A673 (cell line): ENCODE measurements around the gene TLE3. TPM values are rescaled to one million over a fixed set of nuclear protein-coding genes. Genes with fewer than 3 reads are reported as not detected.

Experiments used
- BruUV-seq: library from RNA; stranded (reverse); fragments of 400-500 nt; replicated peaks from 2 replicates; lab custom pipeline; 2021; lab: Mats Ljungman, UMichigan
- CTCF ChIA-PET: fragments of 300-600 bp; sonication (Branson Sonifier 250); formaldehyde crosslinking; loops from one replicate; lab custom pipeline; 2022; ENCODE audit warnings: antibody characterized with exemption; lab: Charles Lee
- POLR2A ChIA-PET: fragments of 300-600 bp; sonication (Branson Sonifier 250); formaldehyde crosslinking; loops from one replicate; lab custom pipeline; 2022; ENCODE audit warnings: antibody characterized with exemption; ENCODE audit not compliant: low non-redundant PET; lab: Charles Lee
- DNase-seq: peaks from one replicate; pipeline ENCODE4 v3.0.0-alpha.2; 2015; ENCODE audit warnings: low spot score
- H3K27ac ChIP-seq: fragments of 200-600 bp; sonication (generic); 2 replicates; pipeline ENCODE4 v1.5.1; 2016; ENCODE audit warnings: mixed run types, low read depth, mild to moderate bottlenecking, mixed read lengths, antibody characterized with exemption, low read length; ENCODE audit not compliant: poor library complexity, severe bottlenecking
- H3K27me3 ChIP-seq: fragments of 200-600 bp; sonication (generic); replicated peaks from 2 replicates; pipeline ENCODE4 v1.6.1; 2017; ENCODE audit warnings: mixed run types, low read depth, mild to moderate bottlenecking, mixed read lengths, antibody characterized with exemption, low read length; ENCODE audit not compliant: insufficient read depth, poor library complexity
- H3K36me3 ChIP-seq: fragments of 200-600 bp; sonication (generic); 2 replicates; pipeline ENCODE4 v1.6.1; 2016; ENCODE audit warnings: mixed run types, mild to moderate bottlenecking, mixed read lengths, antibody characterized with exemption, low read length; ENCODE audit not compliant: insufficient read depth, poor library complexity, severe bottlenecking
- H3K4me1 ChIP-seq: fragments of 200-600 bp; sonication (generic); 2 replicates; pipeline ENCODE4 v1.6.1; 2017; ENCODE audit warnings: mixed run types, mild to moderate bottlenecking, mixed read lengths, antibody characterized with exemption, low read length; ENCODE audit not compliant: insufficient read depth, poor library complexity, severe bottlenecking
- H3K4me3 ChIP-seq: fragments of 200-600 bp; sonication (generic); 2 replicates; pipeline ENCODE4 v1.5.1; 2016; ENCODE audit warnings: low read depth, mixed run types, mild to moderate bottlenecking, mixed read lengths, low read length; ENCODE audit not compliant: poor library complexity, severe bottlenecking
- H3K9me3 ChIP-seq: fragments of 200-600 bp; sonication (generic); 2 replicates; pipeline ENCODE4 v1.6.1; 2016; ENCODE audit warnings: mixed run types, low read depth, mild to moderate bottlenecking, mixed read lengths, antibody characterized with exemption, low read length; ENCODE audit not compliant: poor library complexity, severe bottlenecking
- EZH2 ChIP-seq: fragments of 200-600 bp; sonication (generic); IDR thresholded peaks from 2 replicates; pipeline ENCODE4 v1.6.1; 2017; ENCODE audit warnings: borderline replicate concordance, low read depth, mild to moderate bottlenecking, mixed read lengths, antibody characterized with exemption, low read length; ENCODE audit not compliant: poor library complexity, severe bottlenecking
- intact Hi-C: fragments of 100-400 bp; cut with micrococcal nuclease; formaldehyde crosslinking; loops from one replicate; pipeline ENCODE4 v1.10.0; 2022; ENCODE audit not compliant: unreplicated experiment
- total RNA-seq: library from RNA; stranded (reverse); gene quantifications from 2 replicates; pipeline ENCODE4 v1.2.3, GENCODE V29; 2021
- TF ChIP-seq, protein P1 (sequence below): fragments of 300-800, 200-600 bp; sonication (generic); conservative IDR thresholded peaks from 2 replicates; pipeline ENCODE4 v1.5.1; 2017; ENCODE audit warnings: low read depth, mild to moderate bottlenecking, antibody characterized with exemption, low read length, moderate library complexity, mixed read lengths

Gene TLE3
- total RNA-seq, 1 experiment from 2014 or later: 90.4 TPM

DNA sequence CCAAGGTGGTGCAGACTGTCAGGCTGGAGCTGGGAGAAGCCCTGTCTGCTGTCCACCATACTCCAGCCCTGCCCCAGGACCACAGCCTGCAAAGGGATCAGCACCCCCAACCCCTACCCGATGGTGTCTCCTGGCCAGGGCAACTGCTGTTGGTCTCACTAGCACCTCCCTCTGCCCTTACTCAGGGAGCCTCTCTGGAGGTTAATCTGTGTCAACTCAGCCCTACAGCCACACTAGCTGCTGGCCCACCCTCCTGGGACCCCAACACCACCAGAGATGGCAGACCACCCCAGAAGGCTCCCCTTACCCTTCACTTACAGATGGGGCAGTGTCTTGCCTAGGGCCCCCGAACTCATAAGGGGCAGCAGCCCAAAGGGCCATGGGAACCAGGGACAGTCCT, 65.2 kb downstream of the TLE3 start:
- no peaks in the 10 kb centered on the region for H3K36me3 ChIP-seq
- intact Hi-C loops: no loop called here
- BruUV-seq: no TSS peak

DNA sequence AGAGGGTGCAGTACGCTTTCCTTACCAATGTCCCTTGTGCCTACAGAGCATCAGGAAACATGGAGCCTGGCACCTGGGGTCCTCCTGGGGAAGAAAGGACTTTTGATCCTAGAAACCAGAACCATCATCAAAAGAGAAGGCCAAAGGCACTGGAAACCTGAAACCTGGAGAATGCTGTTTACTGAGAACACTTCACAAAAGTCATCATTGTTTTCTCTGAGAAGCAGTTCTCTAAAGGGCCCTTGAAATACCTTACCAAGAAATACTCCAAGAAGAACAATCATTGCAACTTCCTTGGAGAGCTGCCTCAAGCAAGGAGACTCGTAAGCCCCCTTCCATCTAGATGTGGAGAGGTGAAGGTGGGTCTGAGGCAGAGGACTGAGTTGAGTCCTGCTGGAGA, 66.0 kb downstream of the TLE3 start:
- Histone ChIP-seq H3K4me3 (no peak overlapping the region), H3K27ac (no peak overlapping the region), H3K27me3 (no peaks in the 10 kb centered on the region), H3K36me3 (no peaks in the 10 kb centered on the region), H3K4me1 (peaks cover 17% of the 10 kb centered on the region), H3K9me3 (no peaks in the 10 kb centered on the region)
- no TSS peak for BruUV-seq
- TF ChIP-seq, protein P1, sequence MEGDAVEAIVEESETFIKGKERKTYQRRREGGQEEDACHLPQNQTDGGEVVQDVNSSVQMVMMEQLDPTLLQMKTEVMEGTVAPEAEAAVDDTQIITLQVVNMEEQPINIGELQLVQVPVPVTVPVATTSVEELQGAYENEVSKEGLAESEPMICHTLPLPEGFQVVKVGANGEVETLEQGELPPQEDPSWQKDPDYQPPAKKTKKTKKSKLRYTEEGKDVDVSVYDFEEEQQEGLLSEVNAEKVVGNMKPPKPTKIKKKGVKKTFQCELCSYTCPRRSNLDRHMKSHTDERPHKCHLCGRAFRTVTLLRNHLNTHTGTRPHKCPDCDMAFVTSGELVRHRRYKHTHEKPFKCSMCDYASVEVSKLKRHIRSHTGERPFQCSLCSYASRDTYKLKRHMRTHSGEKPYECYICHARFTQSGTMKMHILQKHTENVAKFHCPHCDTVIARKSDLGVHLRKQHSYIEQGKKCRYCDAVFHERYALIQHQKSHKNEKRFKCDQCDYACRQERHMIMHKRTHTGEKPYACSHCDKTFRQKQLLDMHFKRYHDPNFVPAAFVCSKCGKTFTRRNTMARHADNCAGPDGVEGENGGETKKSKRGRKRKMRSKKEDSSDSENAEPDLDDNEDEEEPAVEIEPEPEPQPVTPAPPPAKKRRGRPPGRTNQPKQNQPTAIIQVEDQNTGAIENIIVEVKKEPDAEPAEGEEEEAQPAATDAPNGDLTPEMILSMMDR: no peak
- no peak for TF ChIP-seq EZH2
- intact Hi-C loops: no loop called here
- DNase-seq: no peak
- ChIA-PET POLR2A (interaction anchor here (0.6 kb wide), 1 partner anchor 117 kb away, joined by 3 read pairs; no protein-coding TSS in a partner anchor), CTCF (no interaction called here)

More for the DNA sequence above, 65.2 kb downstream of the TLE3 start:
- no peaks in the 10 kb centered on the region for H3K27me3 ChIP-seq
- peaks cover 17% of the 10 kb centered on the region for H3K4me1 ChIP-seq
- no peak for DNase-seq
- ChIA-PET POLR2A (no interaction called here), CTCF (no interaction called here)
- TF ChIP-seq, protein P1: no peak
- no peak for TF ChIP-seq EZH2
- no peak overlapping the region for H3K27ac ChIP-seq
- H3K4me3 ChIP-seq: no peak overlapping the region
- H3K9me3 ChIP-seq: no peaks in the 10 kb centered on the region

DNA sequence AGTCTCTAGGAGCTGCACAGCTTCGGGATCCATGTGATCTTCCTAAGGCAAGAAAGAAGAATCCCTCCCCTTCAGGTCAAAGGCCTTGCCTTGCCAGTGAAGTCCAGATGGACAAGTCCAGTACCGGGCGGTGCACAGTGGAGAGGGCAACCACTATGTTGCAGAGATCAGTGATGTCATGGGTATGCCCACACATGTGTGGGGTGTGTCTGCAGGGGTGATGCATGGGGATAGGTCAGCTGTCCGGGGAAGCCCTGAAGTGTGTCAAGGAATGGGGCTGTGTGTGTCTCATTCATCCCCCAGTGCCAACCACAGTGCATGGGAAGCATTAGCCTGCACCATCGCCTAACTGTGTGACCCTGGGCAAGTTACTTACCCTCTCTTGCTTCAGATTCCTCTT, 66.5 kb downstream of the TLE3 start:
- H3K27me3 ChIP-seq: no peaks in the 10 kb centered on the region
- no peak overlapping the region for H3K27ac ChIP-seq
- BruUV-seq: no TSS peak
- H3K36me3 ChIP-seq: no peaks in the 10 kb centered on the region
- ChIA-PET POLR2A (interaction anchor here (0.6 kb wide), 1 partner anchor 117 kb away, joined by 3 read pairs; no protein-coding TSS in a partner anchor), CTCF (no interaction called here)
- H3K4me3 ChIP-seq: no peak overlapping the region
- intact Hi-C loops: no loop called here
- peaks cover 17% of the 10 kb centered on the region for H3K4me1 ChIP-seq
- no peaks in the 10 kb centered on the region for H3K9me3 ChIP-seq
- TF ChIP-seq, protein P1: no peak
- TF ChIP-seq EZH2: no peak
- no peak for DNase-seq
